MM.1S (cell line): Measurements from ENCODE around the gene CAMK2A.

Experiments used
- EZH2 ChIP-seq: fragments of 300-600 bp; sonication (generic); optimal IDR thresholded peaks from 2 replicates; pipeline ENCODE3; 2017; ENCODE audit warnings: low read depth, mild to moderate bottlenecking, antibody characterized with exemption, low read length, mixed read lengths
- TF ChIP-seq, protein P1 (sequence below): fragments of 300-600 bp; sonication (generic); IDR thresholded peaks from 2 replicates; pipeline ENCODE4 v1.5.1; 2016; ENCODE audit warnings: antibody characterized with exemption, low read length, mixed read lengths

DNA sequence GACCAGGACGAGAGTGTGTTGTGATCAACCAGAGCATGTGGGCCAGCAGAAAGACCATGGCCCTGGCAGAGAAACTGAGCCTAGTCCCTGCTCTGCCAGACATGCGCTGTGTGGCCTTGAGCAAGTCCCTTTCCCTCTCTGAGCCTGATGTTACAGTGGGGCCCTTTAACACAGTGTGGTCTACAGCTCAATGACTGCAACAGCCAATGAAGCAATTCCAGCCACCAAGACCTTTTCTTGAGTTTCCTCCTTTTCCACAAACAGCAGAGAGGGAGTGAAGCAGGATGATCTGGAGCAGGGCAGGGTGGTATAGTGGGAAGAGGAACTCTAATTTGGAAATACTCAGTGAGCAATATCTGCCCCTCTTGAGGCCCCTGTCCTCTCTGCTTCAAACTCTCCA, 38.9 kb upstream of the CAMK2A start:
- TF ChIP-seq, protein P1, sequence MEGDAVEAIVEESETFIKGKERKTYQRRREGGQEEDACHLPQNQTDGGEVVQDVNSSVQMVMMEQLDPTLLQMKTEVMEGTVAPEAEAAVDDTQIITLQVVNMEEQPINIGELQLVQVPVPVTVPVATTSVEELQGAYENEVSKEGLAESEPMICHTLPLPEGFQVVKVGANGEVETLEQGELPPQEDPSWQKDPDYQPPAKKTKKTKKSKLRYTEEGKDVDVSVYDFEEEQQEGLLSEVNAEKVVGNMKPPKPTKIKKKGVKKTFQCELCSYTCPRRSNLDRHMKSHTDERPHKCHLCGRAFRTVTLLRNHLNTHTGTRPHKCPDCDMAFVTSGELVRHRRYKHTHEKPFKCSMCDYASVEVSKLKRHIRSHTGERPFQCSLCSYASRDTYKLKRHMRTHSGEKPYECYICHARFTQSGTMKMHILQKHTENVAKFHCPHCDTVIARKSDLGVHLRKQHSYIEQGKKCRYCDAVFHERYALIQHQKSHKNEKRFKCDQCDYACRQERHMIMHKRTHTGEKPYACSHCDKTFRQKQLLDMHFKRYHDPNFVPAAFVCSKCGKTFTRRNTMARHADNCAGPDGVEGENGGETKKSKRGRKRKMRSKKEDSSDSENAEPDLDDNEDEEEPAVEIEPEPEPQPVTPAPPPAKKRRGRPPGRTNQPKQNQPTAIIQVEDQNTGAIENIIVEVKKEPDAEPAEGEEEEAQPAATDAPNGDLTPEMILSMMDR, result no peak
- no peak for TF ChIP-seq EZH2
